ENCODE data around the gene RHBG. TPM values are rescaled to one million over a fixed set of nuclear protein-coding genes. Genes with fewer than 3 reads are reported as not detected.
"Not testable (repeated sequence)": the region's sequence is repeated elsewhere in the genome, so short reads cannot be mapped to it uniquely, and the experiment has no call there.

RHBG gene
- total RNA-seq, 1 experiment from 2014 or later = 0.69 TPM

DNA sequence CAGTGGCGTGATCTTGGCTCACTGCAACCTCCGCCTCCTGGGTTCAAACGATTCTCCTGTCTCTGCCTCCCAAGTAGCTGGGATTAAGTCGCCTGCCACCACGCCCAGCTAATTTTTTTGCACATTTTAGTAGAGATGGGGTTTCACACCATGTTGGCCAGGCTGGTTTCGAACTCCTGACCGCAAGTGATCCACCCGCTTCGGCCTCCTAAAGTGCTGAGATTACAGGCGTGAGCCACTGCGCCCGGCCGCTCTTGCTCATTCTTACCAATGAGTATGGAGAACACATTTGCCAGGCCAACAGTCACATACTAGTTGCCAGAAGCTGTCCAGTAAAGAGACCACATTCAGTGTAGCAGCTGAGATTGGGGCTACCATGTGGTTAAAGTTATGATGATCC, 16.5 kb upstream of the RHBG start:
- not testable (repeated sequence) for H3K36me3 ChIP-seq (replicated peaks; ENCODE audit: control insufficient read depth, insufficient read depth, low read length); DNase-seq; H3K4me3 ChIP-seq (ENCODE audit: insufficient read depth, low read depth, low read length); H3K27me3 ChIP-seq (ENCODE audit: control insufficient read depth, insufficient read depth, low read length)

- Histone ChIP-seq H3K36me3 (replicated peaks; ENCODE audit: control insufficient read depth, insufficient read depth, low read length) (no peaks in the 10 kb centered on the region), H3K4me3 (ENCODE audit: insufficient read depth, low read depth, low read length) (peak overlapping the region; percentile 42), H3K27me3 (ENCODE audit: control insufficient read depth, insufficient read depth, low read length) (no peaks in the 10 kb centered on the region; the same call in 1 of the 2 replicates)
- no peak for DNase-seq
Observed at GRCh38 chr1:156356262-156356874, 12.6 kb upstream of the RHBG start.

GRCh38 chr1:156356875-156357534, 12.0 kb upstream of the RHBG start:
- DNase-seq = peak; percentile 97
- peak overlapping the region; percentile 42 for H3K4me3 ChIP-seq (ENCODE audit: insufficient read depth, low read depth, low read length)
- H3K36me3 ChIP-seq (replicated peaks; ENCODE audit: control insufficient read depth, insufficient read depth, low read length) = no peaks in the 10 kb centered on the region
- H3K27me3 ChIP-seq (ENCODE audit: control insufficient read depth, insufficient read depth, low read length) = no peaks in the 10 kb centered on the region; the same call in 1 of the 2 replicates

DNA sequence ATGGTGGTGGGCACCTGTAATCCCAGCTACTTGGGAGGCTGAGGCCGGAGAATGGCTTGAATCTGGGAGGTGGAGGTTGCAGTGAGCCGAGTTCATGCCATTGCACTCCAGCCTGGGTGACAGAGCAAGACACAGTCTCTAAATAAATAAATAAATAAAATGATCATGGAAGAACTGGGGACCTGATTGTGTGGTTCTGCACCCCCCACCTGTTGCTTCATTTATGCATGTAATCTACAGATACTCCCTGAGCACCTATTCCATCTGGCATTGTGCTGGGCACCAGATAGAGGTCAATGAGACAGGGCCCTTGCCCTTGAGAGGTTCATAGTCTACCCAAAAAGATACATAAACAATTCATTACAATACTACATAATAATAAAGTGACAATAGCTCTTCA, 11.0 kb upstream of the RHBG start:
- DNase-seq = no peak
- Histone ChIP-seq H3K36me3 (replicated peaks; ENCODE audit: control insufficient read depth, insufficient read depth, low read length) (no peaks in the 10 kb centered on the region), H3K4me3 (ENCODE audit: insufficient read depth, low read depth, low read length) (no peak overlapping the region), H3K27me3 (ENCODE audit: control insufficient read depth, insufficient read depth, low read length) (no peaks in the 10 kb centered on the region; the same call in 1 of the 2 replicates)

DNA sequence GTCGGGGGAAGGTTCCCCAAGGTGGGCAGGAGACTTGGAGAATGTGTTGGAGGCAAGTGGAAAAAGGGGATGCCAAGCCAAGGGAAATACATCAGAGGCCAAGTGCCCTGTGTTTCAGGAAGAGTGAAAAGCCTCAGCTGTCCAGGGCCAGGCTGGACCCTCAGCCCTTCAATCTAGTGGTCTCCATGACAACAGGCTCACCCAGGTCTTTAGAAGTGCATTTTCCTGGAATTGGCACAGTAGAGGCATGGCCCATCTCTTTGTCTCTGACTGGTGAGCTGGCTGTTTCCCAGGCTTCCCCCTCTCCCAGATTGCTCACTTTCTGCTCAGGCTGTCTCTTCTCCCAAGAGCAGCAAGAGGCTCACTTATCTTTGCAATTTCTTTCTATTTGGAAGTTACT, 10.4 kb upstream of the RHBG start:
- H3K4me3 ChIP-seq (ENCODE audit: insufficient read depth, low read depth, low read length) = no peak overlapping the region
- H3K27me3 ChIP-seq (ENCODE audit: control insufficient read depth, insufficient read depth, low read length) = no peaks in the 10 kb centered on the region; the same call in 1 of the 2 replicates
- H3K36me3 ChIP-seq (replicated peaks; ENCODE audit: control insufficient read depth, insufficient read depth, low read length) = no peaks in the 10 kb centered on the region
- DNase-seq = no peak

DNA sequence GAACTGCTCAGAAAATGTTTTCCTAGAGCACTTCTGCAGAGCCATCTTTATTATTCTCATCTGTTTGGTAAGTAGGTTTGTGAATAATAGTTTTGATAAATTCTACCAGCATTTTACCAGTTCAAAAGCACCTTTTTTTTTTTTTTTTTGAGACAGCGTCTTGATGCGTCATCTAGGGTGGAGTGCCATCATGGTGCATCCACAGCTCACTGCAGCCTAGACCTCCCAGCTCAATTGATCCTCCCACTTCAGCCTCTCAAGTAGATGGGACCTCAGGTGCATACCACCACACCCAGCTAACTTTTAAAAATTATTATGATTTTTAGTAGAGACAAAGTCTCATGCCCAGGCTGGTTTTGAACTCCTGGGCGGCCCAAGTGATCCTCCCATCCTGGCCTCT, 9.8 kb upstream of the RHBG start:
- H3K4me3 ChIP-seq (ENCODE audit: insufficient read depth, low read depth, low read length) = no peak overlapping the region
- no peaks in the 10 kb centered on the region; the same call in 1 of the 2 replicates for H3K27me3 ChIP-seq (ENCODE audit: control insufficient read depth, insufficient read depth, low read length)
- DNase-seq = no peak
- no peaks in the 10 kb centered on the region for H3K36me3 ChIP-seq (replicated peaks; ENCODE audit: control insufficient read depth, insufficient read depth, low read length)

DNA sequence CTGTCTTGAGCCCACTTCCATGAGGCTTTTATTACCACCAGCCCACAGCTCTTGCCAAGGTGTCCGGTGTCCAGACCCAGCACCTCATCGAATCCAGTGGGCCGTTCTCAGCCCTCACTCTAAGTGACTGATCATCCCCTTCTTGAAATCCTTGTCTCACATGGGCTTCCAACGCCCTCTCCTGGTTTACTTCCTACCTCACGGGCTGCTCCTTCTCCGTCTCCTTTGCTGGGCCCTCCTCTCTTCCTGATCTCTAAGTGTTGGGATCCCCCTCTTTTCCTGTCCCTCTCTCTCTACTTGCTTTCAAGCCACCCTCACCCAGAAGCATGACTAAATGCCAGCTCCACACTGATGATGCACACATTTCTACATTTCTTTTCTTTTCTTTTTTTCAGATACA, 9.0 kb upstream of the RHBG start:
- Histone ChIP-seq H3K27me3 (ENCODE audit: control insufficient read depth, insufficient read depth, low read length) (no peaks in the 10 kb centered on the region; the same call in 1 of the 2 replicates), H3K36me3 (replicated peaks; ENCODE audit: control insufficient read depth, insufficient read depth, low read length) (no peaks in the 10 kb centered on the region), H3K4me3 (ENCODE audit: insufficient read depth, low read depth, low read length) (no peak overlapping the region)
- peak; percentile 72 for DNase-seq

DNA sequence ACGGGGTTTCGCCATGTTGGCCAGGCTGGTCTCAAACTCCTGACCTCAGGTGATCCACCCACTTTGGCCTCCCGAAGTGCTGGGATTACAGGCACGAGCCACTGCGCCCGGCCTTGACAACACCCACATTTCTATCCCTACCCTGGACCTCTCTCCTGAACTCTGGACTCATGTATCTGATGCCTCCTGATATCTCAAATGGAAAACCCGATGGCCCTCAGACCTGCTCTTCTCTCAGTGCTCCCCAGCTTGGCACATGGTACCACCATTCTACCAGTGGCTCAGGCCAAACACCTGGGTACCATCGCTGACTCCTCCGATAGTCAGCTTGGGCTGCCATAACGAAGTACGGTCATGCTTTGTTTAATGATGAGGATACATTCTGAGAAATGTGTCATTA, 8.5 kb upstream of the RHBG start:
- H3K27me3 ChIP-seq (ENCODE audit: control insufficient read depth, insufficient read depth, low read length) = no peaks in the 10 kb centered on the region; the same call in 1 of the 2 replicates
- no peaks in the 10 kb centered on the region for H3K36me3 ChIP-seq (replicated peaks; ENCODE audit: control insufficient read depth, insufficient read depth, low read length)
- no peak overlapping the region for H3K4me3 ChIP-seq (ENCODE audit: insufficient read depth, low read depth, low read length)
- no peak for DNase-seq

DNA sequence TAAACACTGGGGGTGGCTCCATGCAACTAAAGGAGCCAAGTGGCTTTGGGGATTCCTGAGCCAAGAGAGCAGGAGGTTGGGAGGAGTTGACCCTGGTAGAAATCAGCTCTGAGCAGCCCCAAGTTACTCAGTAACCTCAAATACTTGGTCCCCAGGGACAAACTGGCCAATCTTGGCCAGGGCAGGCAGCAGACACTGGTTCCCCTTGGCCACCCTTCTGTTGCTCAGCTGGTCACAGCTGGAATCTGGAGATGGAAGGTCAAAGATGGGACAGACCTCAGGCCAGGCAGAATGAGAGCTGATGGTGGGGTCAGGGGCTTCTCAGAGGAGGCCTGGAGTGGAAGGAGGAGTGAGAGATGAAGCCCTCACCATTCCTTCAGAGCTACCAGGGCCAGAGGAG, 3.3 kb upstream of the RHBG start:
- DNase-seq = no peak
- Histone ChIP-seq H3K27me3 (ENCODE audit: control insufficient read depth, insufficient read depth, low read length) (peaks cover 10% of the 10 kb centered on the region), H3K4me3 (ENCODE audit: insufficient read depth, low read depth, low read length) (no peak overlapping the region), H3K36me3 (replicated peaks; ENCODE audit: control insufficient read depth, insufficient read depth, low read length) (no peaks in the 10 kb centered on the region)

DNA sequence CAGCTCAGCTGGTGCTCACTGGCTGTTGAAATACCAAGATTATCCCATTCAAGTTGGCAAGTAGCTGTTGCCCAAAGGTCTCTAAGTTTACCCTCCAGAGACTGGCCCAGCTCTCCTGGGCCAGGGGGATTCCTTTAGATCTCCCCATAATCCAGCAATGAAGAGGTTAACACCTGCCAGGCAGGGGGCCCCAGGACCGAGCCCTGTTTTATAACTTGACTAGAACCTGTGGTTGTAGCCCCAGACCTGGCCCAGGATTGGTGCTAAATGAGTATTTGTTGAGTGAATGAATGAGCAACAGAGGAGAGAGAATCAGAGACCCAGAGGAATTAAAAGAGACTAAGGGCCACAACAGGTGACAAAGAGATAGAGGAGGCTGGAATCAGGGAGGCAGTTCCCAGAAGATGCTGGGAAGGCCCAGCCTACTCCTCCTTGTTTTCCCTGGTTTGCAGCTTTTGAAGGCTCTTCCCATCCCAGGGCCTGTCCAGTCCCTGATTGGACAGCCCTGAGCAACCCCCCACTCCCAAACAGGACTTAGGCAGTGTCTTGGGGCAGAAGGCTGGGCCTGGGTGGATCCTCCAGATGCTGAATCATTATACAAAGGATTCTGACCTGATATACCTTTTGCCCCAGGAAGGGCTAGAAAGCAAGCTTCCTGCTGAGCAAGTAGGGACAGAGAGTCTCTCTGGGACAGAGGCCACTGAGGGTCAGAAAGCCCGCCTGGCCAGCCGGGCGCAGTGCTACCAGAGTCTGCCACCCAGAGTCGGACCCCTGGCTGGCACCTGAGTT, 2.4 kb upstream of the RHBG start:
- no peaks in the 10 kb centered on the region for H3K36me3 ChIP-seq (replicated peaks; ENCODE audit: control insufficient read depth, insufficient read depth, low read length)
- peaks cover 10% of the 10 kb centered on the region for H3K27me3 ChIP-seq (ENCODE audit: control insufficient read depth, insufficient read depth, low read length)
- no peak overlapping the region for H3K4me3 ChIP-seq (ENCODE audit: insufficient read depth, low read depth, low read length)
- DNase-seq = peak; percentile 57

GRCh38 chr1:156367383-156368156, 1.4 kb upstream of the RHBG start:
- no peaks in the 10 kb centered on the region for H3K36me3 ChIP-seq (replicated peaks; ENCODE audit: control insufficient read depth, insufficient read depth, low read length)
- peaks cover 10% of the 10 kb centered on the region for H3K27me3 ChIP-seq (ENCODE audit: control insufficient read depth, insufficient read depth, low read length)
- DNase-seq = peak; percentile 57
- no peak overlapping the region for H3K4me3 ChIP-seq (ENCODE audit: insufficient read depth, low read depth, low read length)

GRCh38 chr1:156368157-156368658, 803 bp upstream of the RHBG start:
- Histone ChIP-seq H3K4me3 (ENCODE audit: insufficient read depth, low read depth, low read length) (no peak overlapping the region), H3K36me3 (replicated peaks; ENCODE audit: control insufficient read depth, insufficient read depth, low read length) (no peaks in the 10 kb centered on the region), H3K27me3 (ENCODE audit: control insufficient read depth, insufficient read depth, low read length) (peaks cover 10% of the 10 kb centered on the region)
- DNase-seq = no peak

GRCh38 chr1:156369685-156370286, 775 bp downstream of the RHBG start:
- not testable (repeated sequence) for H3K36me3 ChIP-seq (replicated peaks; ENCODE audit: control insufficient read depth, insufficient read depth, low read length)
- Histone ChIP-seq H3K4me3 (ENCODE audit: insufficient read depth, low read depth, low read length) (peak overlapping the region; percentile 53), H3K27me3 (ENCODE audit: control insufficient read depth, insufficient read depth, low read length) (peaks cover 10% of the 10 kb centered on the region)
- peak; percentile 32 for DNase-seq

Measured in H7 (cell line).